Fibroblast of lung (primary cell): ENCODE data around the gene HDAC10. TPM values are rescaled to one million over a fixed set of nuclear protein-coding genes. Genes with fewer than 3 reads are reported as not detected.

Experiments
- DNase-seq, 2 donors: peaks; one replicate each; pipeline versions ENCODE4 v3.0.0 to v3.0.0-alpha.2; 2010; ENCODE audit warnings: low read depth in 2 of 2
- H2AFZ ChIP-seq: 2 replicates; pipeline ENCODE4 v1.5.1; 2012; ENCODE audit warnings: low read length, control low read depth, inconsistent platforms
- H3K27ac ChIP-seq: 2 replicates; pipeline ENCODE4 v1.5.1; 2011; ENCODE audit warnings: low read length, control low read depth; ENCODE audit not compliant: insufficient read depth
- H3K27me3 ChIP-seq: 2 replicates; pipeline ENCODE4 v1.5.1; 2011; ENCODE audit warnings: mild to moderate bottlenecking, low read length; ENCODE audit not compliant: control insufficient read depth, insufficient read depth
- H3K36me3 ChIP-seq: 2 replicates; pipeline ENCODE4 v1.5.1; 2011; ENCODE audit warnings: low read length; ENCODE audit not compliant: control insufficient read depth, insufficient read depth
- H3K4me1 ChIP-seq: 2 replicates; pipeline ENCODE4 v1.5.1; 2011; ENCODE audit warnings: low read length; ENCODE audit not compliant: control insufficient read depth, insufficient read depth; ENCODE audit errors: extremely low read depth
- H3K4me2 ChIP-seq: 2 replicates; pipeline ENCODE4 v1.5.1; 2011; ENCODE audit warnings: low read length, control low read depth; ENCODE audit not compliant: insufficient read depth; ENCODE audit errors: extremely low read depth
- H3K4me3 ChIP-seq, 4 experiments: fragments of 200-600 bp in 1 of 4; sonication (generic) in 1 of 4; replicated peaks in 1 of 4; 2 replicates each; pipeline ENCODE4 v1.5.1; 2011 to 2016; ENCODE audit warnings: low read length in 4 of 4, low read depth in 3 of 4, mild to moderate bottlenecking in 3 of 4, control low read depth in 2 of 4, inconsistent platforms in 1 of 4, mixed read lengths in 1 of 4; ENCODE audit not compliant: insufficient read depth in 1 of 4; ENCODE audit errors: control extremely low read depth in 1 of 4
- H3K79me2 ChIP-seq: 2 replicates; pipeline ENCODE4 v1.5.1; 2012; ENCODE audit warnings: mild to moderate bottlenecking, low read length, inconsistent platforms; ENCODE audit not compliant: control insufficient read depth, insufficient read depth
- H3K9ac ChIP-seq: 2 replicates; pipeline ENCODE4 v1.5.1; 2011; ENCODE audit warnings: mild to moderate bottlenecking, low read length, control low read depth; ENCODE audit not compliant: insufficient read depth
- H3K9me3 ChIP-seq: 2 replicates; pipeline ENCODE4 v1.5.1; 2012; ENCODE audit warnings: low read depth, low read length; ENCODE audit not compliant: control insufficient read depth, insufficient read depth
- H4K20me1 ChIP-seq: 2 replicates; pipeline ENCODE4 v1.5.1; 2011; ENCODE audit warnings: low read length; ENCODE audit not compliant: control insufficient read depth, insufficient read depth; ENCODE audit errors: extremely low read depth
- EZH2 ChIP-seq: IDR thresholded peaks from 2 replicates; pipeline ENCODE4 v1.5.1; 2012; ENCODE audit warnings: low read length, control low read depth, mild to moderate bottlenecking; ENCODE audit errors: missing control alignments
- polyA plus RNA-seq, 2 donors: library from polyadenylated mRNA; depleted of rRNA in 1 of 2; stranded (reverse) in 1 of 2; unstranded in 1 of 2; fragments of >200 nt; gene quantifications; 2 replicates each; pipeline ENCODE4 v1.2.1, GENCODE V29; 2011 to 2012; ENCODE audit warnings: missing spikeins in 1 of 2
- total RNA-seq: library from RNA; depleted of rRNA; stranded (reverse); fragments of >200 nt; gene quantifications from 2 replicates; pipeline ENCODE4 v1.2.1, GENCODE V29; 2014
- TF ChIP-seq, protein P1 (sequence below), 2 donors: IDR thresholded peaks in 1 of 2; conservative IDR thresholded peaks in 1 of 2; 1 replicate in 1 of 2; 2 replicates in 1 of 2; pipeline ENCODE4 v1.5.1; 2011 to 2012; ENCODE audit warnings: low read length in 2 of 2, control low read depth in 1 of 2, inconsistent platforms in 1 of 2, low read depth in 1 of 2, mild to moderate bottlenecking in 1 of 2

The HDAC10 gene
- total and polyA plus RNA-seq, 2 donors (not counting 1 experiment from before 2014, with no cell fraction given) = 5.1 to 27.6 TPM

DNA sequence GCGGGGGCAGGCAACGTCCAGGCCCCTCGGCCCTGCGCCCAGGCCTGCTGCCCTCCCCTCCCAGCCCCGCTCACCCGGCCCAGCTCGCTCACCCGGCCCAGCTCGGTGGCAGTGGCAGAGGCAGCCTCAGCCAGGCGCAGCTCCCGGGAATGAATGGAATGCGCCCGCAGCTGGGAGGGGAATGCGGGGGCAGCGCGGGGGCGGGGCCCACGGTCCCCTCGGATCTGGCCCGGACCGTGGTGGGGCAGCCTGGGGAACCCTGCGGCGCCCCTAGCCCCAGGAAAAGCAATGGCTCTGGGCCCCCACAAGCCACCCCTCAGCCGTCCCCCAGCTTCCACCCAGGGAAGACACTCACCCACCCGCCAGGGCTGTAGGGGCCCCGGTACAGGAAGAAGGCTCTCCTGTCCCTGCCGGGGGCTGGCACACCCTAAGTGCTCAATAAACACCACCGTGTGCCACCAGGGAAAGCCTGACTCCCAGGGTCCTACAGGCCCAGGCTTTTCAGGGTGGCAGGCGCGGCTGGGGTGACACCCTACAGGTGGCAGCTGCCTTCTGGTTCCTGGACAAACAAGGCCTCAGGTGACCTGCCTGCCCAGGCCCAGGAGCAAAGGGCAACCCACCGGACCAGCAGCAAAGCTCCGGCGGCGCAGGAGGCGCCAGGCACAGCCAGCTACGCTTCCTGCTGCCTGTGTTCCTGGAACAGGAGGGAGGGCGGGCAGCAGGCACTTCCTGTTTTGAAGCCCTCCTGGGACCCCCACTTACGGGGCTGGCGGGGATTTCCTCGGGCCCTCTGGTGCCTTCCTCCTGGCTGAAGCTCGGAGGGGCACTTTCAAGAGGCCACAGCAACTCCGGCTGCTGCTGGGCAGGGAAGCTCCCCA lies 42.6 kb upstream of the HDAC10 start:
- Histone ChIP-seq H3K9ac (peak overlapping the region; percentile 58), H3K27me3 (no peaks in the 10 kb centered on the region), H3K79me2 (peaks cover 93% of the 10 kb centered on the region), H3K4me2 (peak overlapping the region; percentile 64), H3K36me3 (peaks cover 31% of the 10 kb centered on the region), H4K20me1 (no peaks in the 10 kb centered on the region), H3K4me3 (peak overlapping the region in 2 of 4 experiments; percentile 22 to 39), H3K9me3 (no peaks in the 10 kb centered on the region), H3K4me1 (peaks cover 29% of the 10 kb centered on the region), H2AFZ (no peak overlapping the region), H3K27ac (peak overlapping the region; percentile 84)
- no peak for TF ChIP-seq EZH2
- TF ChIP-seq, protein P1, sequence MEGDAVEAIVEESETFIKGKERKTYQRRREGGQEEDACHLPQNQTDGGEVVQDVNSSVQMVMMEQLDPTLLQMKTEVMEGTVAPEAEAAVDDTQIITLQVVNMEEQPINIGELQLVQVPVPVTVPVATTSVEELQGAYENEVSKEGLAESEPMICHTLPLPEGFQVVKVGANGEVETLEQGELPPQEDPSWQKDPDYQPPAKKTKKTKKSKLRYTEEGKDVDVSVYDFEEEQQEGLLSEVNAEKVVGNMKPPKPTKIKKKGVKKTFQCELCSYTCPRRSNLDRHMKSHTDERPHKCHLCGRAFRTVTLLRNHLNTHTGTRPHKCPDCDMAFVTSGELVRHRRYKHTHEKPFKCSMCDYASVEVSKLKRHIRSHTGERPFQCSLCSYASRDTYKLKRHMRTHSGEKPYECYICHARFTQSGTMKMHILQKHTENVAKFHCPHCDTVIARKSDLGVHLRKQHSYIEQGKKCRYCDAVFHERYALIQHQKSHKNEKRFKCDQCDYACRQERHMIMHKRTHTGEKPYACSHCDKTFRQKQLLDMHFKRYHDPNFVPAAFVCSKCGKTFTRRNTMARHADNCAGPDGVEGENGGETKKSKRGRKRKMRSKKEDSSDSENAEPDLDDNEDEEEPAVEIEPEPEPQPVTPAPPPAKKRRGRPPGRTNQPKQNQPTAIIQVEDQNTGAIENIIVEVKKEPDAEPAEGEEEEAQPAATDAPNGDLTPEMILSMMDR (conservative IDR thresholded peaks at IDR 0.05 in 1 of 2, IDR thresholded peaks at IDR 0.05 in 1 of 2; ENCODE audit: low read depth in 1 of 2, low read length in 2 of 2) = no peak
- peak; percentile 52 to 82 for DNase-seq

DNA sequence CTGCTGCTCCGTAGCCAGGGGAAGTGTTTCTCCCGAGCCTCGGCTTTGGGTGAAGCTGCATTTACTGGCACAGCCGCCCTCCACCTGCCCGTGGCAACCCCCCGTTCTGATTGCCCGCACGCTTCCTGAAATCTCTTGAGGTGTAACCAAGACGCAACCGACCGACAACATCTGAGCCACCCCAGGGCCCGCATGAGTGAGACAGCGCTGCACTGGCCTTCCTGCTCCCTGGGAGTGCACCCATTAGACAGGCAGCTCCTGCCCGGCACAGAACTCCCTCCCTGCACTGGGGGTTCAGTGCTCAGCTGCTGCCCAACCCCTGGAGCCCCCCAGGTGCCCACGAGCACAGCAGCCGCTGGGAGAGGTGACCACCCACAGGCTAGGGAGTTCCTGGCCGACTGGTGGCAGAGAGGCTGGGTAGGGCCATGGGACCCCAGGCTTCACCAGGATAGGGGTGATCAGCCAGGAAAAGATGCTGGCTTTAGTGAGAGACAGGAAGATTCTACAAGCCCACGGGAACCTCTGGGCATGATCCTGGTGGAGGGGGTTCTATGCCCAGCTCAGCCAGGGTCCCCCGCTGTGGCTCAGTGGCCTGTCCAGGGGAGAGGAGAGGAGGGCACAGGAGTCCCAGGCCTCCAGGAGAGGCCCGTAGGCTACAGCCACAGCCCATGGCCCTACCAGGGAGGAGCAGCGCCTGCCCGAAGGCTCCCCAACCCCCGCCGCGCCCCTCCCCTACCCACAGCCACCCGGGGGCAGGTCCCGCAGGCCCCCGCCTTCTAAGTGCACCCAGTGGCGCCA lies 41.8 kb upstream of the HDAC10 start:
- Histone ChIP-seq H3K79me2 (peaks cover 93% of the 10 kb centered on the region), H3K27me3 (no peaks in the 10 kb centered on the region), H3K4me1 (peaks cover 29% of the 10 kb centered on the region), H3K36me3 (peaks cover 38% of the 10 kb centered on the region), H3K4me3 (peak overlapping the region in 1 of 4 experiments; percentile 39), H3K9ac (no peak overlapping the region), H3K9me3 (no peaks in the 10 kb centered on the region), H3K4me2 (peak overlapping the region; percentile 61), H4K20me1 (no peaks in the 10 kb centered on the region), H2AFZ (no peak overlapping the region), H3K27ac (peak overlapping the region; percentile 50)
- no peak for DNase-seq
- no peak for TF ChIP-seq EZH2
- TF ChIP-seq, protein P1 (conservative IDR thresholded peaks at IDR 0.05 in 1 of 2, IDR thresholded peaks at IDR 0.05 in 1 of 2; ENCODE audit: low read depth in 1 of 2, low read length in 2 of 2) = no peak

DNA sequence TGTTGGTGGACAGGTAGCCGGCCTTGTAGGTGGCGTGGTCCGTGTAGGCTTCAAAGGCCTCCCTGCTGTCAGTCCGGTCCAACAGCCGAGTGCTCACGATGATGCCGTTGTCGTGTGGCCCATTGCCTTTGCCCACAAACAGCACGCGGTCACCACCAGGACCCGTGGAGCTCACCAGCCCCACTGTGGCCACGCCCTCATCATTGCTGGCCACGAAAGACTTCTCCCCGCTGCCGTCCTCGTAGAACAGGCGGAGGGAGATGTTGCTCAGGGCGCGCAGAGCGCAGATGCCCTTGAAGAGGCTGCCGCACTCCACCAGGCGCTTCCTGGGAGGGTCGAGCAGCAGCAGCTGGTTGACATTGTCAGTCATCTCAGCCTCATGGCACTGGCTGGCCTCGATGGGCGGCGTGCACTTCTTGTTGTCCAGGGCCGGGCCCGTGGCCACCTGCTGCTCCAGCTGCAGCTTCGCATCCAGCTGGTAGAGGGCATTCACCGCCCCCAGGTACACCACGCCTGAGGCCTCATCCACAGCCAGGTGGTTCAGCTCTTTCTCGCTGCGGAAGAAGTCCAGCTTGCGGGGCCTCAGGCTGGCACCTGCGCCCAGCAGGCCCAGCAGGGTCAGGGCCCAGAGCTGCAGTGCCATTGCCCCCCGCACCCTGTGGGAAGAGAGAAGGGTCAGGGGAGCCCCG lies 39.0 kb upstream of the HDAC10 start:
- peaks cover 76% of the 10 kb centered on the region for H3K79me2 ChIP-seq
- H3K9me3 ChIP-seq = no peaks in the 10 kb centered on the region
- H3K36me3 ChIP-seq = peaks cover 55% of the 10 kb centered on the region
- DNase-seq = no peak
- H3K4me2 ChIP-seq = no peak overlapping the region
- no peak overlapping the region for H3K27ac ChIP-seq
- TF ChIP-seq, protein P1 (conservative IDR thresholded peaks at IDR 0.05 in 1 of 2, IDR thresholded peaks at IDR 0.05 in 1 of 2; ENCODE audit: low read depth in 1 of 2, low read length in 2 of 2) = no peak
- TF ChIP-seq EZH2 = no peak
- no peaks in the 10 kb centered on the region for H4K20me1 ChIP-seq
- H3K9ac ChIP-seq = no peak overlapping the region
- peaks cover 18% of the 10 kb centered on the region for H3K4me1 ChIP-seq
- H3K27me3 ChIP-seq = no peaks in the 10 kb centered on the region
- H2AFZ ChIP-seq = no peak overlapping the region
- H3K4me3 ChIP-seq = no peak overlapping the region
